GM21360 (cell line): ENCODE results near the gene BBS1.
"Not testable (repeated sequence)": the region's sequence is repeated elsewhere in the genome, so short reads cannot be mapped to it uniquely, and the experiment has no call there.

Experiments used
- ATAC-seq: cut with Tn5 transposase; IDR thresholded peaks from one replicate; pipeline ENCODE4 v1.9.1; 2021; ENCODE audit warnings: mild to moderate bottlenecking, moderate library complexity; ENCODE audit not compliant: unreplicated experiment

BBS1 gene

DNA sequence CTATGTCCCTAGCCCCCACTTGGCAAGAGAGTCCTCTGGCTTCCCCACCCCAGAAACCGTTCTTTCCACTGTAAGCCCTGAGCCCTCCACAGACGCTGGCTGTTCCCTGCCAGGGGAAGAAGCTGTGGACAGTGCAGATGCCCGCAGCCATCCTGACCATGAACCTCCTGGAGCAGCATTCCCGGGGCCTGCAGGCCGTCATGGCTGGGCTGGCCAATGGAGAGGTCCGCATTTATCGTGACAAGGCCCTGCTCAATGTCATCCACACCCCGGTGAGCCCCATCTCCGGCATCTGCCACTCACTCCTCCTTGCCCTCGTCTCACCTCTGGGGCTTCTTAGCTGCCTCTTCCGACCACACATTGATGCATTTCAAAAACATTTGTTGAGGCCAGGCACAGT lies 13.2 kb downstream of the BBS1 start:
- no peak for ATAC-seq

DNA sequence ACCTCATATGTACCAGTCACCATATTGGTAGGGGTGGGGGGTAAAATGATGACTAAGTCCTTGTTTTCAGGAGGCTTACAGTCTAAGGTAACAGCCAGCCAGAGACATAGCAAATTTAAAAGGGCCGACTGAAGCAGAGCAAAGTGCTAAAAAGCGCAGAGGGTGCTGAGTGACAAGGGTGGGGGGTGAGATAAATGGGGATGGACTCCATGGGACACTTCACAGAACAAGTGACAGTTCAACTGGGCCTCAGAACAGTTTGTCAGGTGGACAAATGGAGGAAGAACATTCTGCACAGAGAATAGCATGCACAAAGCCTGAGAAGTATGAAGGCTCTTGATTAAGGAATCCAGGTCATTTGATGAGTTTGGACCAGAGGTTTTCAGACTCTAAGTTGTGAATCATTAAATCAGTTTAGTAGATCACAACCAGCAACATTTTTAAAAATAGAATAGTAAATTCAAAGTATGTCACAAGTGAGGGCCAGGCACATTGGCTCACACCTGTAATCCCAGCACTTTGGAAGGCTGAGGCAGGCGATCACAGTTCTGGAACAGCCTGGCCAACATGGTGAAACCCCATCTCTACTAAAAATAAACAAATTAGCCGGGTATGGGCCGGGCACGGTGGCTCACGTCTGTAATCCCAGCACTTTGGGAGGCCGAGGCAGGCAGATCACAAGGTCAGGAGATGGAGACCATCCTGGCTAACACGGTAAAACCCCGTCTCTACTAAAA lies 14.0 kb downstream of the BBS1 start:
- no peak for ATAC-seq

DNA sequence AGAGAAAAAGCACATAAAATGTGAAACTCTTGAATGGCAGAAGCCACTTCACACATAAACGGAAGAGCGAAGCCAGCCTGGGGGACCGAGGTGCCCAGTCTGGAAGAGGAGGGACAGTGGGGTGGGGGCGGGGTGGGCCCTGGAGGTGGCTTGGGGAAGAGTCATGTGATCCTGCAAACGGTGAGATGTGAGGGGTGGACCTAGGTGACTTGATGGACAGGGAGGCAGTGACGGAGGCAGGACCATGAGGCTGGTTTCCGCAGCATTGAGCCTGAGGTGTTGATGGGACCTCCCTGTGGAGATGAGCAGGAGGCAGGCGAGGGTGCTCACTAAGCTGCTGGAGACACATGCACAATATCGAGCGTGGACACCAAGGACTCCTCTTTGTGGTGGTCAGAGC lies 18.6 kb downstream of the BBS1 start:
- ATAC-seq, result no peak

DNA sequence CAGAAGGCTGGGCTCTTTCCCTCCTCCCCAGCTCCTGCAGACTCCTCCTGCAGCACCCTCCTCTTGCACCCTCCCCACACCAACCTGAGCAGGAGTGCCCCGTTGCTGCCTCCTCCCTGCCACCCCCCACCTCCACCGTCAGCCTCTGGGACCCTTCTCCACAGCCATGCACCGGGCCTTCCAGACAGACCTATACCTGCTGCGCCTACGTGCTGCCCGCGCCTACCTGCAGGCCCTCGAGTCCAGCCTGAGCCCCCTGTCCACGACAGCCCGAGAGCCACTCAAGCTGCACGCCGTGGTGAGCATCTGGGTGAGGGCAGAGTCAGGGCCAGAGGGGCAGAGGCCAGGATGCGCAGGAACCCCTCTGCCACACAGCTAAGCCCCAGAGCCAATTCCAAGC lies 19.2 kb downstream of the BBS1 start:
- no peak for ATAC-seq

DNA sequence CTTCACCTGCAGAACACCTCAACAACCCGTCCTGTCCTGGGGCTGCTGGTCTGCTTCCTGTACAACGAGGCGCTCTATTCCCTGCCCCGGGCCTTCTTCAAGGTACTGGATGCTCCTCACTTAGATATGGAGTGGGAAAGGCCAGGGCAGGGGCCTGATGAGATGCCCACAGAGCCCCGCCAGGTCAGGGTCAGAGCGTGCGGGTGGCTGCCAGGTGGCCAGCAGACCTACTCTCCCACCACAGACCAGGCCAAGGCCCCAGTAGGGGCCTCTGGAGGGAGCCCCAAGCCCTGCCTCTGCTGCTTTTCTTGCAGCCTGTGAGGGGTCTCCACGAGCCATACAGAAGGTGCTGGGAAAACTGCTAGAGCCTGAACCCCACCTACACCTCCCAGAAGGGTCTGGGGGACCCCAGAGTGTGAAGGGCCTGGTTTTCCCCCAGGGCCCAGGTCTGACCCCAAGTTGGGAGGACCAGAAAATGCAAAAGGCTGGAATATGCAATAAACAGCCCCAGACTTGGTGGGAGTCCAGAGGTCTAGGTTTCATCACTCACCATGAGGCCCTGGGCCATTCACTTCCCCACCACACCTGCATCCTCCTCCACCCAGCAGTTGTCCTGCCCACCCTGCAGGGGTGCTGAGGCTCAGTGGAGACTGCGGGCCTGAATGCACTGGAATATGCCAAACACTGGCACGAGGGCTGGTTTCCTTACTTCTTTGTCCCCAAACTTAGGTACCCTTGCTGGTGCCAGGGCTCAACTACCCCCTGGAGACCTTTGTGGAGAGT lies 20.7 kb downstream of the BBS1 start:
- no peak for ATAC-seq

DNA sequence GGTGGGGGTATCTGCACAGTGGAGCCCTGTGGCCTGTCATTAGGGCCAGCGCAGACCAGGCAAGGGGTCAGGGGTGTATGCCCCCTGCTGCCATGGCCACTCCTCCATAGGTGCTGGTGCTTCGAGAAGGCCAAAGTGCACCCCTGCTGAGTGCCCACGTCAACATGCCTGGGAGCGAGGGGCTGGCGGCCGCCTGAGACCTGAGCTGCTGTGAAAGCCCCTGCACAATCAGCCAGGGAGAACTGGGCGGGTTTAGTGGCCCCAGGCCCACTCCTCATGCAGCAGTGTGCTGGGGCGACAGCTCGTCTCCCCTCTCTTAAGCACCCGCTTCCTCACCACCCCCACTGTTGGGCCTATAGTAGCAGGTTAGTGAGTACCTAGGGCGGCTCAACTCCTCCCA lies 21.4 kb downstream of the BBS1 start:
- ATAC-seq, result no peak

DNA sequence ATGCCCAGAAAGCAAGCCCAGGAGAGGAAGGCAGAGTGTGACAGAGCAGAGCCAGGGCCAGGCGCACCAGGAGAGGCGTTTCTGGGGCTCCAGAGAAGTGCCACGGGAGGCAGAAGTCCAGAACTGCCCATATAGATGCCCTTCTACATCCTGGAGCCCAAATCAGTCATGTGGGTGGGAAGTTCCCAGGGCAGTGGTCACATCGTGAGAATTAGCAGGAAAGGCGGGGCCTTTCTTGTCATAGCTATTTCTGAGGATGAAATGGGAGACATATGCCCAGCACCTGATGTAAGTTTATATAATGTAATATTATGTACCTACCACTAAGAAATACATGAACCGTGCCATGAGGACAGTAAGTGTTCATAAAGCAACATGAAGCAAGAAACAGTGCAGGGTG lies 22.3 kb downstream of the BBS1 start:
- ATAC-seq, result no peak

DNA sequence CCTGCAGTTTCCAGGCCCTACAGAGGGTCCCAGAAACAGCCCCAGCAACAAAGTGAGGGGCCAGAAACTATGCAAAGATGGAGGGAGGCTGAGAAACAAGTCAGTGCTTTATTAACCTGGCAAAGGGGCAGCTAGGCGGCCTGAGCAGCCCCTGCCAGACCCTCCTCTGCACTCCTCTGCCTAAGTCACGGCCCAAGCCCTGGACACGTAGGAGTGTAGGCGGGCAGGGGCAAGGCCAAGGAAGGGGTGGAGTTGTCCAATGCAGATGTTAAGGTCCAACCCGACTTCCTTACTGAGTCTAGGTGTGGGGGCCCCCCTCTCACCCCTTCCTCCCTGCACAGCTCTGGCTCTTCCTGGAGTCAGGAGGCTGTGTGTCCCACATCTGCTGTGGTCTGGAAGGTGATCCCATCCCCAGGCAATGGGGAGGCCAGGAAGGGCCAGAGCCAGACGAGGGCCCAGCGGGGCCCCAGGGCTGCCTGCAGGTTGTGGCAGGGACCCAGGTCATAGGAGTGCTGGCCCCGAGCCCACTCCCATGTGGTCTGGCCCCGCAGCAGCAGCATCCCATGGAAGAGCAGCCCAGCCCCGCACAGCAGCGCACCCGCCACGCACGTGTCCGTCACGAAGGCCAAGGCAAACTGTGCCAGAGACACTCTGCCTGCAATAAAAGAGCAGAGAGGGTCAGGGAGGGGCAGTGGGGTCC lies 28.9 kb downstream of the BBS1 start:
- ATAC-seq, result no peak

DNA sequence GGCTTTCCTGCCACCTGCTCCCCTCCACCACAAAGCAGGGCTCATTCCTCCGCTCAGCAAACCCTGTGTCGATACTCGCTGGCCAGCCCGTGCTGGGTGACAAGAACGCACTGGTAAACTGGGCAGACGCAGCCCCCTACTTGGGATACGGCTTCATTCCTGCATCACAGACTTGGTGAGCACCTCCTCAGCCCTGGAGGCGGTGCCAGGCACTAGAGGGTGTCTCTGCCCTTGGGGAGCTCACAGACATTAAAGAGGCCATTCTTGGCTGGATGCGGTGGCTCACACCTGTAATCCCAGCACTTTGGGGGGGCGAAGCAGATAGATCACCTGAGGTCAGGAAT lies 29.4 kb downstream of the BBS1 start:
- no peak for ATAC-seq

DNA sequence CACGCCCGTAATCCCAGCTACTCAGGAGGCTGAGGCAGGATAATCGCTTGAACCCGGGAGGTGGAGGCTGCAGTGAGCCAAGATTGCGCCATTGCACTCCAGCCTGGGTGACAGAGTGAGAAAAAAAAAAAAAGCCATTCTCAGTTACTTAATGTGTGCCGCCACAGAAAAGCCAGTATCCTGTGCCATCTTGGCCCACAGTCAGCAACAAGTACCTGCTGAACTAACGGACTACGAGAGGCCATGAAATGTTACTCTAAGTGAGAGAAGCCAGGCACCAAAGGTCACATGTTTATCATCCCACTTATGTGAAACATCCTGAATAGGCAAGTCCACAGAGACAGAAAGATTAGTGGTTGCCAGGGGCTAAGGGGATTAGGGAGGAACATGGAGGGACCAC lies 30.2 kb downstream of the BBS1 start:
- ATAC-seq, result not testable (repeated sequence)

DNA sequence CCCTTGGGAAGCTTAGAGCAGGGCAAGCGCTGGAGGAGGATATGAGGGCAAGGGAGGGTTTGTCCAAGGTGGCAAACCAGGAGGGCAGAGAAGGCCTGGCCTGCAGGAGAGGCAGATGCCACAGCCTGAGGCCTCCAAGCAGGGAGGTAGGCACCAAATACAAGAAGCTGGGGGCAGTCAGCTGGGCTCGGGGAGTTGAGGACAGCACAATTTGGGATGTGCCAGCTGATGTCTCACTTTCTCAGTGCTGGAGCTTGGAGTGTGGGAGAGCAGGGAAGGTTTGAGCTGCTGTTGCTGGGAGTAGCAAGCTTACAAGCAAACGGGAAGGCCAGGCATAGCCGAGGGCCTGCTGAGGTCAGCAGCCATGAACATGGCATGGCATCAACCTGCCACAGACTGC lies 31.5 kb downstream of the BBS1 start:
- ATAC-seq, result no peak

DNA sequence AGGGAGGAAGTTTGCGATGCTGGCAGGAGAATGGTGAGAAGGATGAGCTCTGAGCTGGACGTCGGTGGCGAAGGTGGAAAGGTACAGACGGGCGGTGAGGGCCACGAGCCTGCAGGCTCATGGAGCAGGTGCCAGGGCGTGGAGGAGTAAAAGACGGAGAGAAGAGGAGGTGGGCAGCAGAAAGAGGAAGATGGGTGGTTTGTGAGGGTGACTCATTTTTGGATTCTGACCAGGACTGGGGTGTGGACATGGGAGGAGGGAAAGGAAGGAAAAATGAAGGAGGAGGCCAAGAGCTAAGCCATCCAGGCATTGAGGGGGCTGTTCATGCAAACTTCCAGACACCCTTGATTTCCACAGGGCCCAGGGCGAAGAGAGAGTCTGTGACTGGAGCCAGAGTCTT lies 31.9 kb downstream of the BBS1 start:
- no peak for ATAC-seq

DNA sequence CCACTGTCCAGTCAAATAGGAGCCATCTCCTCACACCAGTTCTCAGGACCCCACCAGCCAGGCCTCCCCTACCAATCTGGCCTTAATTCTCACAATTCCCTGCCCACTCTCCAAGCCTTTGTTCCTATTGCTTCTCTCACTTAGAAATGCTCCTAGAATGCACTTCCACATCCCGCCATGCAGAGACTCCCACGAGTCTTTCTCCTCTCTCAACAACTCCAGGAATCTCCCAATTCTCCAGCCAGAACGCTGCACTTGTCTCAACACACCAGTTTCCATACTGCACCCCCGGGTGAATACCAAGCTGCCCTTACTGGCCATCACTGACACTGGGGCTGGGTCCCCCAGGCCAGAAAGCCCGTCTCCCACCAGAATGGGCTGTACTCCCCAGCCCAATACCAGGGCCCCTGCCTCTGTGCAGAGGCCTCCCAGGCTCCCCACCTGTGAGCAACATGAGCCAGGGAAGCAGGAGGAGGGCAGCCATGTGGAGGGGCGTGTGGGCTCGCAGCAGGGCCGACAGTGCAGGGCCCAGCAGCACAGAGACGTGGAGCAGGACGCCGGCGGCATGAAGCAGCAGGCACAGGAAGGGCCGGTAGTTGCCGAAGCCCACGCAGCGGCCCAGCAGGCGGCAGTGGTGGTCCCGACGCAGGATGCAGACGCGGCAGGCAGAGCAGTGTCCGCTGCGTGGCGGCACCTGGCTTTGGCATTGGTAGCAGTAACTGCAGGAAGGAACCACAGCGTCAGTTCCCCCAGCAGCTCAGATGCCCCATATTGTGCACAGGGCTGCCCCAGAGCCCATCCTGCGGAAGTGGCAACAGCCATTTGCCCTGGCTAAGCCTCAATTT lies 33.0 kb downstream of the BBS1 start:
- no peak for ATAC-seq

DNA sequence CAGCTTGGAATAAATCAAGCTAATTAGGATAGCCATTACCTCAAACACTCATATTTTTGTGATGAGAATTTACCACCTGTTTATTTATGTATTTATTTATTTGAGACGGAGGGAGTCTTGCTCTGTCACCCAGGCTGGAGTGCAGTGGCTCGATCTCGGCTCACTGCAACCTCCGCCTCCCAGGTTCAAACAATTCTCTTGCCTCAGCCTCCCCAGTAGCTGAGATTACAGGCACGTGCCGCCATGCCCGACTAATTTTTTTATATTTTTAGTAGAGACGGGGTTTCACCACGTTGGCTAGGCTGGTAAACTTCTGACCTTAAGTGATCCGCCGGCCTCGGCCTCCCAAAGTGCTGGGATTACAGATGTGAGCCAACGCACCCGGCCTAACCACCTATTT lies 34.5 kb downstream of the BBS1 start:
- ATAC-seq, result not testable (repeated sequence)

DNA sequence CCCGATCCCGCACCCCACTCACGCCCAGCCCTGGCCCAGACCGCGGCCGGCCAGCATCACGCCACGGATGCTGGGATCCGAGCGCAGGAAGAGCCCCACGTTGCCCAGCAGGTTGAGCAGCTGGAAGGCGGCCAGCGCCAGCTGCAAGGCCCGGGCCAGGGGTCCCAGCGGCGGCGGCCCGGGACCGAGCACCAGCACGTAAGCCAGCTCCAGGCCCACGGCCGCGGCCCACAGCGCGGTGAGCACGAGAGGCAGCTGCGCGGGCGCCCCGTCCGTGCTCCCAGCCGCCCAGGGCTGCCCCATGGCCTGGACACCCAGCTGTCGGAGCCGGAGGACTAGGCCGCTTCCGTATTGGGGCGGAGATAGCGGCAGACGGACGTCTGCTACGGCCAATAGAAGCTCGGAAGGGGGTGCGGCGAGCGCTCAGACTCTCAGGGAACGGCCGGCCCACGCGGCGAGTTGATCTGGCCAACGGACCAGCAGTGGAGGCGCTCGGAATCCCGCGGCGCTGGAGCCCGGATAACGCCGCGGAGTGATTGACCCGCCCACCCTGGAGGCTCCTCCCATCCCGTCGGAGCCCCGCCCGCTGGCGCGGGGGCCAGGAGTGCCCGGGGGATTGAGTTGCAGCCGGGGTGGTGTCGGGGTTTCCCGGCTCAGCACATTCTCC lies 35.4 kb downstream of the BBS1 start, which contains the start of gene ZDHHC24:
Gene ZDHHC24 (minus strand): TSS at position 348 of the 667 bp plus-strand sequence. CDS start 45 bp downstream, at position 303.
- ATAC-seq, result peak; percentile 70

DNA sequence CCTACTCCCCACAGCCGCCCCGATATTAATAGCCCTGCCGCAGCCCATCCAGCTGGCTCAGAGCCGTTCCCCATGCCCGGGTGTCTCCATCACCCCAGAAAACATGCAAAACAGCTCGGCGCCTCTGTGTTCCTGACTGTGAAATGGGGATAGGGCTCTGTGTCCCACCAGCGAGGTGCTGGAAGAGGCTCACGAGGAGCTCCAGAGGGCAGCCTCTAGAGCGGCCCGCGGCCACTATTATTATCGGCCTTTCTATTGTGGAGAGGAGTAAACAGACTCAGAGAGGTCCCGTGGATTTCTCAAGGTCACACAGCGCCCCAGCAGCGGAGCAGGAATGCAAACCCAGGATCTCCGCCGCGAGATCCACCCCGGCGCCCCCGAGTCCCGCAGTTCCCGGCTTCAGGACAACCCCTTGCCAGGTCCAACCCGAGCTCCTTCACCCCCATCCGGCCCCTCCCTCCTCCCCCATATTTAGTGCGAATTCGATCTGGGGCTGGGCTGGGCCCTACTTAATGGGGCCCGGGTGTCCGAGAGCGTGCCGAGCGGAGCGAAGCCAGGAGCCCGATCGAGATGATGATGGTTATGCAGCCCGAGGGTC lies 36.0 kb downstream of the BBS1 start, which contains the start of gene ACTN3:
Gene ACTN3 (plus strand): TSS at position 536 of the 598 bp plus-strand sequence. CDS start 35 bp downstream, at position 571.
- no peak for ATAC-seq

DNA sequence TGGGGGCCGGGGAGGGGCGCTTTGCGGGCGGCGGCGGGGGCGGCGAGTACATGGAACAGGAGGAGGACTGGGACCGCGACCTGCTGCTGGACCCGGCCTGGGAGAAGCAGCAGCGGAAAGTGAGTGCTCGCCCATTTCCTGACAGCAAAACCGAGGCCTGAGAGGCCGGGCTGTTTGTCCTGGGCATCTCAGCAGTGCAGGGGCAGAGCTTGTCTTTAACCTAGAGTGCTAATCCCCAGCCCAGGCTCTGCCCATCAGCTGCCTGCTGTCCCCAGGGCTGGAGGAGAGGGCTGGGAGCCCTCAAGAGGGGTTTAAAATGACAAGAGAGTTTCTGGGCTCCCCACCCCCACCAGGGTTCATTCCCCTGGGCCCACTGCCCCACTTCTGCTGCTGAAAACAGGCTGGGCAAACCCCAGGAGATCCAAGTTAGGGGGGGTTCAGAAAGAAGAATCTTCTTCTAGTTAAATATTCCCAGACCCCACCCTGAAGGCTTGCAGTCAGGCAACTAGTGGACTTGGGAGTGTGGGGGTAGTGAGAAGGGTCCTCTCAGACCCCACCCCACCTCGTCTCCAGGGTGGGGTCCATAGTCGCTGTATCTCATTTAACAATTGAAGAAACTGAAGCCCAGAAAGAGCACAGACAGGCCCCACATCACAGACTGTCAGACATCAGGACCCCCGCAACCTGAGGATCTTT lies 36.7 kb downstream of the BBS1 start:
- ATAC-seq, result no peak

DNA sequence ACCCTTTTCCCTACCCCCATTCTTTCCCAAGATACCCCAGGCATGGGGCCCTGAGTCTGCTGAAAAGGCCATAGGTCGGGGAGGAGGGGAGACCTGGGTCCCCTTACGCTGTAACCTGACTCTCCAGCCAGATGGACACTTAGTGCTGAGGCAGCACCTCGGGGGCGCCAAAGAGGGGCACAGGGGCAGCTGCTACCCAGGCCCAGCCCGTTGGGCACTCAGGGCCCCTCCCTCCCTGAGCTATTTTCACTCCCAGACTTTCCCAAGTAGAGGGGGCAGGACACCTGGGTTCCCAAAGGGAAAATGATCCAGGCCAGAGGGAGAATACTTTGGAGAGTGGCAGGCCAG lies 37.2 kb downstream of the BBS1 start:
- no peak for ATAC-seq

DNA sequence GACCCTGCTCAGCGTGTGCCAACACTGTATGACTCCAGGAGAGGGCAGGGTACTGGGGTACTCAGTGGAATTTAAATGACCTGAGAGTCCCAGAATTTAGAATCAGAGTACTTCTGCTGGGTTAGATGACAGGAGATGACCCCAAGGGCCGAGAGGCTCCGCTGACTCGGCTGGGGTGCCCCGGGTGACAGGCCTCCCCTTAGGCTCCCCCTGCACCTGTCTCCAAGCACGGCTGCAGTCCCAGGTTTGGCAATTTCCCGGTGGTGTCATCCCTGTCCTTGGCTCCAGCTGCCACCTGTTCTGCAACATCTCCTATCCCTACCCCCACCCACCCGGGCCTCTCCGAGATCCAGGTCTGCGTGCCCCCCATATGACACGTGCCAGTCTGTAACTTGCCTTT lies 37.6 kb downstream of the BBS1 start:
- no peak for ATAC-seq
